ENCODE measurements around the gene NCOA3.

- TF ChIP-seq, protein P1, sequence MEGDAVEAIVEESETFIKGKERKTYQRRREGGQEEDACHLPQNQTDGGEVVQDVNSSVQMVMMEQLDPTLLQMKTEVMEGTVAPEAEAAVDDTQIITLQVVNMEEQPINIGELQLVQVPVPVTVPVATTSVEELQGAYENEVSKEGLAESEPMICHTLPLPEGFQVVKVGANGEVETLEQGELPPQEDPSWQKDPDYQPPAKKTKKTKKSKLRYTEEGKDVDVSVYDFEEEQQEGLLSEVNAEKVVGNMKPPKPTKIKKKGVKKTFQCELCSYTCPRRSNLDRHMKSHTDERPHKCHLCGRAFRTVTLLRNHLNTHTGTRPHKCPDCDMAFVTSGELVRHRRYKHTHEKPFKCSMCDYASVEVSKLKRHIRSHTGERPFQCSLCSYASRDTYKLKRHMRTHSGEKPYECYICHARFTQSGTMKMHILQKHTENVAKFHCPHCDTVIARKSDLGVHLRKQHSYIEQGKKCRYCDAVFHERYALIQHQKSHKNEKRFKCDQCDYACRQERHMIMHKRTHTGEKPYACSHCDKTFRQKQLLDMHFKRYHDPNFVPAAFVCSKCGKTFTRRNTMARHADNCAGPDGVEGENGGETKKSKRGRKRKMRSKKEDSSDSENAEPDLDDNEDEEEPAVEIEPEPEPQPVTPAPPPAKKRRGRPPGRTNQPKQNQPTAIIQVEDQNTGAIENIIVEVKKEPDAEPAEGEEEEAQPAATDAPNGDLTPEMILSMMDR (conservative IDR thresholded peaks at IDR 0.05; ENCODE audit: low read depth, low read length) = no peak
- no peak for TF ChIP-seq EZH2 (IDR thresholded peaks at IDR 0.05; ENCODE audit: low read length, unreplicated experiment)
These were observed 94.4 kb downstream of the NCOA3 start for GRCh38 chr20:47596003-47596571.
